ENCODE measurements around the gene TRAF1.

GRCh38 chr9:120926397-120926928 lies at the start of gene TRAF1:
- TF ChIP-seq POLR2A (IDR thresholded peaks at IDR 0.05) (no peak), CTCF (IDR thresholded peaks at IDR 0.05) (no peak), EP300 (IDR thresholded peaks at IDR 0.05) (no peak), POLR2AphosphoS5 (IDR thresholded peaks at IDR 0.05) (no peak)

Data from suprapubic skin (tissue), 4 donors.